NOMO-1 (cell line): ENCODE results near the gene BBC3.

Source experiments
- DNase-seq, 2 experiments: peaks; one replicate each; lab custom pipeline; 2025; ENCODE audit not compliant: unreplicated experiment in 2 of 2; lab: John Stamatoyannopoulos, UW

Gene BBC3

DNA sequence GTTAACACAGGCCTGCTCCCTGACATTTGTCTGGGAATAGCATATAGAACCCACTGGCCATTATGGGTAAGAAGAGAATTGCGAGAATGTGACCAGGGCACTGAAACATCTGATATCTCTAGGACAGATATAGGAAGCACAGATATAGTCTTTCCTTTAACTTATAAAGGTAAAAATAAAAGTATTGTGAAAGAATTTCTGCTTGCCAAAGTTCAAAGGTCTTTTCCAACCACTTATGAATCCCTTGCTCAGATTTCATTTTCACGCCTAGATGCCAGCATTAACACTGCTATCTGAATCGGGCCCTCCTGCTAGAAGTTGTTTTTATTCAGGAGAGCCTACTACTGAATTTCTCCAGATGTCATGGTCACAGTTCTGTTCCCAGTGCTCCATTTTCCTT, 27.7 kb downstream of the BBC3 start:
- no peak for DNase-seq

DNA sequence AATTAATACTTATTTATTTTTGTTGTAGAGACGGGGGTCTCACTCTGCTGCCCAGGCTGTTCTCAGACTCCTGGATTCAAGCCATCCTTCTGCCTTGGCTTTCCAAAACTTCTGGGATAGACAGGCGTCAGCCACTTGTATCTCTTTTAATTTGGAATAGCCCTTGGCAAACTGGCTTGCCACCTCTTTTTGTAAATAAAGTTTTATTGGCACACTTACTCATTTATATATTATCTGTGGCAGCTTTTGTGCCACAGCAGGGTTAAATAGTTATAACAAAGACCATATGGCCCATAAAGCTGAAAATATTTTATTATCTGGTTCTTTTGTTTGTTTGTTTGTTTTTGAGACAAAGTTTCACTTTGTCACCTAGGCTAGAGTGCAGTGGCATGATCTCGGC, 30.5 kb downstream of the BBC3 start:
- DNase-seq, result no peak

DNA sequence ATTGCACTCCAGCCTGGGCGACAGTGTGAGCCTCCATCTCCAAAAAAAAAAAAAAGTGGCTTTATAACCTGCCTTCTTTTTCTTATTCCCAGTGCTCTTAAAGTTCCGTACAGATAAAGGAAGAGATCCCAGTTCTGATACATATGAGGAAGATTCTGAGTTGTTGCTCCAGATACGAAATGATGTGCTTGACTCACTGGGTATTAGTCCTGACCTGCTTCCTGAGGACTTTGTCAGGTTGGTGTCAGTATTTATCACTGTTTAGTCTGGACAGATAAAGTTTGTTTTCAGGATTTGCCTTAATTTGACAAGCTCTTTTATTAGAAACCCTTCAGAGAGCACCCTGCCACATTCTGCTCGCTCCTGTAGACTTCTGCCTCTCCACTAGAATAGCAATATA, 33.9 kb downstream of the BBC3 start:
- no peak for DNase-seq

DNA sequence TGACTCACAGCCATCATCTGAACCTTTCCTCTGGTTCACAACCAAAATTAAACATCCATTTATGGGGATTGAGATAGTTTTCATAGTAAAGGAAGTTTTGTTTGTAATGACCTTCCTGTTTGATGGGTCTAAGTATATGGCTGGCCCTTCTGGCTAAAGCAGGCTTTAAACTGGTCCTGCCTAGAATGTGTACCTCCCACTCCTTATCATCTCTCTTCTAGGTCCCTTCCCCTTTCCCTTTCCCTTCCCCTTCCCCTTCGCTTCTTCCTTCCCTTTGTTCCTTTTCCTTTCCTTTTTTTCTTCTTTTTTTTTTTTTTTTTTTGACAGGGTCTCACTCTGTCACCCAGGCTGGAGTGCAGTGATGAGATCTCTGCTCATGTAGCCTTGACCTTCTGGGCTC, 35.6 kb downstream of the BBC3 start:
- no peak for DNase-seq

DNA sequence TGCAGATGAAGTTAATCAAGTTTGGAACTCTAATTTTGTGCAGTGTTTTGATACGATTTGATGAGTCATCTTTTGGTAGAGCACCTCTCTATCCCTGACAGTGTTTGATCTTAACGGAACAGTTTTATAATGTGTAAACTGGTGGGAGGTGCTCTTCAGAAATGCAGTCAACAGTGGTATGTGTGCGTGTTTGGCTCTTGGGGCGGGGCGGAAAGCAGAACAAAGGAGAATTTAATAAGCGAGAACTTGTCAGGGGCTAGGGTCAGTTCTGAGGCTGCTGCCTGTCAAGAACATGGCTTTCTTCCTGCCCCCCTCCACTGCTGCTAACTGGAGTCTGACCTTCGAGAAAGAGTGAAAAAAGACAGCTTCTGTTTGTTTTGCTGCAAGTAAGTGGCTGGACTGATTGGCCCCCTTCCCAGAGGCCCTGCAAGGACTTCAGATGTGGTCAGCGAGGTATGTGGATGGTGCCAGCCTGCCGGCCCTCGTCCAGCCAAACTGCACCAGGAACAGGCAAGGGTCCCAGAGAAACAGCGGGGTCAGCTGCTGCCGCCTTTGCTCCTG, 40.8 kb downstream of the BBC3 start:
- DNase-seq, result no peak

DNA sequence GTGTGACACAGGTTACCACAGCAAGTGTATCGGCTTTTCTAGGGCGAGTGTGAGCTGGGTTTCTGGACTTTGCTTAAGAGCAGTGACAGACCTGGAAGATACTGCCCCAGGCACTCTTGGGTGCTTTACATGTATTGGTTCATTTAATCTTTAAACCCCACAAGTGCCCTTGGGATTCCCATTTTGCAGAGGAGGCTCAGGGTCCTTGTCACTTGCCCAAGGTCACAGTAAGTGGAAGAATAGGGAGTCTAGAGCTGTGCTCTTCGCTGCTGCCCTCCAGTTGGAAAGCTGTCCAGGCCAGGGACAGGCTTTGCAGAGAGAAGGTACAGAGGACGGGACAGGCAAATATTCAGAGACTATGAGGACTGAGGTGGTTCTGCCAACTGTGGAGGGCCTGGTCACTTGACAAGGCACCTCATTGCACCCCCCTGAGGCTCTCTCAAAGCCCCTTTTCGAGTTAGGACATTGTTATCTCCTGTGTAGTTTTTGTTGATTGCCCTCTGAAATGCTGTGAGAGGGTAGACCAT, 42.4 kb downstream of the BBC3 start:
- no peak for DNase-seq

DNA sequence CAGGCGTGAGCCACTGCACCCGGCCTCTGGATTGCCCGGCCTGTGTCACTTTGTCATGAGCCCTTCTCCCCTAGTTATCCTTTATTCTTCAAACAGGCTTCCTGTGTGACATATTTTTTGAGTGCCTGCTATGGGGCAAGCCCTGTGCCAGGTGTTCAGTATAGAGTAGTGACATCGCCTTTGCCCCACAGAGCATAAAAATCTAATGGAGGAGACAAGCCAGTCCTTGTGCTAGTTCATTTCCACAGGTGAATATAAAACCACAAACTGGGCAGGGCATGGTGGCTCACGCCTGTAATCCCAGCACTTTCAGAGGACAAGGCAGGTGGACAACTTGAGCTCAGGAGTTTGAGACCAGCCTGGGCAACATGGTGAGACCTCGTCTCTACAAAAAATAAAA, 43.2 kb downstream of the BBC3 start:
- no peak for DNase-seq

DNA sequence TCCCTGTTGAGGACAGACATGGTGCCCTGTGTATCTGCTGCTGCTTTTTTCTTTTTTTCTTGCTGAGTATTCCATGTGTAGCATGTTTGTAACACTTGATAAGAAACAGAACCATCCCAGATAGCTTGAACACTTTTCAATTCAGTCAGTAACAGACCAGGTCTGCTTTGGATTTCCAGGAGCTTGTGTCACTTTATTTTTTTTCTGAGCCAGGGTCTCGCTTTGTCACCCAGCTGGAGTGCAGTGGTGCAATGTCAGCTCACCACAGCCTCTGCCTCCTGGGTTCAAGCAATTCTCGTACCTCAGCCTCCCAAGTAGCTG, 43.7 kb downstream of the BBC3 start:
- no peak for DNase-seq

DNA sequence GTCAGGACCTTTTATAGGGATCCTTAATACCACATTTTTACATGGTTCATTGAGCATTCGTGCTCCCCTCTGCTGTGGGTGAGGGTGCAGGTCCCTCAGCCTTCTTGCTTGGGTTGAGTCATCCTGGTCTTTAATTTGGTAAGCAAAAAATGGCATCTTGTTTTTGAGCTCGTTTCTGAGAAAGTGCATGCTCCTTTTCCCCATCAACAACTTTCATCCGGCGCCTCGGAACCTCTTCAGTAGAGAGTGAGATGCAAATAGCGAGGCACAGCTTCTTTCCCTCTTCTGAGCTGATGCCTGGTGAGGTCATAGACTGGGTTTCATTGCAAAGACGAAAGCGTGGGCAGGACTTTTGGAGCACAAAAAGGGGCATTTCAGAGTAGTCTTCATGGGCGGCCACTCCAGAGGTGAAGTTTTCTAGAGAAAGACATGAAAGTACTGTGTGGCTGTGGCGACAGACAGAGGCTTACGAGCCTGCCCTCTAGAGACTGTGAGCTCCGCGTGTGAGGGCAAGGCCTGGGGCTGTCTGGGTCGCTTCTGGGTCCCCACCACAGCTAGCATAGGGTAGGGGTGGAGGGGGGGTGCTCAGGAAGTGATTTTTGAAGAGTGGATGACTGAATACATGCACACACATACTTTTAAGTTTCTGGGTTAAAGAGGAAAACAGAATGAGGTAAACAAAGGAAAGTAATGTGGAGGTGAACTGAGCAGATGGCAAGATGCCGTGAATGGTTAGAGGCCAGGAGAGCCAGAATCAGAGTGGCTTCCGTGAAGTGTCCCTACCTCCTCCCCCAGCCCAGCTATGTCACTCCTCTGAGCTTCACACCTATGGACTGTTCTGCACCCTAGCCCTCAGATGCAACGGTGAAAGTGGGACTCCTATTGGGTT, 44.3 kb downstream of the BBC3 start:
- no peak for DNase-seq

DNA sequence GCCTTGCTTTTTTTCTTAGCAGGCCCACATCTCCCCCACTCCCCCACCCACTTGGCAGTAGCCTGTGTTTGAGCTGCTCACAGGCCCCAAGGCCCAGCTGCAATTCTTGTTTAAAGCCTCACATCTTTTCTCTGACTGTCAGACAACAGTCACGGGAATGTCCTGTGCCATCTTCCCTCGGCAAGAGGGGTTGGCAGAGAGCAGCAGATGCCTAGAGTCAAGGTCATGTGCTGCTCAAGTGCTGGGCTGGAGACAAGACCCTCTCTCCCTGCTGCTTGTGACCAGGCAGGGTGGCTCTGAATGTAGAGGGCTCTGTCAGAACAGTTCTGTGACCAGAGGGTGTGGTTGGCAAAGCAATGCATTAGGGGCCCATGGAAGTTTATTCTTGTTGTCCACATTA, 47.4 kb downstream of the BBC3 start:
- no peak for DNase-seq

DNA sequence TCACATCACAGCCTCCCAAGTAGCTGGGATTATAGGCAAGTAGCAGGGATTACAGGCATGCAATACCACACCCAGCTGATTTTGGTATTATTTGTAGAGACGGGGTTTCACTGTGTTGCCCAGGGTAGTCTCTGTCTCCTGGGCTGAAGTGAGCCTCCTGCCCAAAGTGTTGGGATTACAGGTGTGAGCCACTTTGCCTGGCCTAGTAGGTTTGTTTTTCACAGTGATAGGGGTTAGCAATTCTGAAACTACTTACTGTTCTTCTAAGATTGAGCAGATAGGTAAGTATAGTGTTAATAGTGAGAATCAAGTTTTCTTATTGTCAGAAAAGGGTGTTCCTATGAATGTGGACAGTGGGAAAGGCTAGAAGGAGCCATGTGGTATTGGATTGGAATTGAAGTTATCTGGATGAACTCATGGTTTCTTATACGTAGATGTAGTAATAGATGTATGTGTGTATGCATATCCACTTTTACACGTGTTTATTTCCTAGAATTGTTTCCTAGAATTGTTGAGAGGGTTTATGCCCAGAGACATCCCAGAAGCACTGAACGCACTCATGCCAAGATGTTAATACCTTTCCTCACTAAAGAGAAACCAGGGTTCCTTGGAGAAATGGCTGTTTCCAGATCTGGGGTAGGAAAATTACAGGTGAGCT, 51.2 kb downstream of the BBC3 start:
- DNase-seq, result no peak

DNA sequence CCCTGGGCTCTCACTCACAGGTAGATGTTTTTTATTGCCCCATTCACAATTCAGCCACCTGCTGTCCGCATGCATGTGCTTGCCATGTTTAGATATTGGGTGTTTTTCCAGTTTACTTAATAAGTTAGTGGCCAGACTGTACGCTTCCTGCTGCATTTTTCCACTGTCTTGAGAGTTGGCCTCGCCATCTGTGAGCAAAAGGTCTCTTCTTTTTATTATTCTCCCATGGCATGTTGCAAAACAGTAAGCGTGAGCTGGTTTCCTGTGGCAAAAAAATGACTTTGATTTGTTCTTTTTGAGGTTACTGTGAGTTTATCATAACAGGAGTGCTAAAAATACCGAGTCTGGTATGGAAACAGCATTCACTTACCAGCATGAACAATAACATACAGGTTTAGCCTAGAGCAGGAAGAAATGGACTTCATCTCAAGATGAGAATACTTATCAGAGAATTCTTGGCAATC, 54.3 kb downstream of the BBC3 start:
- DNase-seq, result peak; percentile 51 to 75

DNA sequence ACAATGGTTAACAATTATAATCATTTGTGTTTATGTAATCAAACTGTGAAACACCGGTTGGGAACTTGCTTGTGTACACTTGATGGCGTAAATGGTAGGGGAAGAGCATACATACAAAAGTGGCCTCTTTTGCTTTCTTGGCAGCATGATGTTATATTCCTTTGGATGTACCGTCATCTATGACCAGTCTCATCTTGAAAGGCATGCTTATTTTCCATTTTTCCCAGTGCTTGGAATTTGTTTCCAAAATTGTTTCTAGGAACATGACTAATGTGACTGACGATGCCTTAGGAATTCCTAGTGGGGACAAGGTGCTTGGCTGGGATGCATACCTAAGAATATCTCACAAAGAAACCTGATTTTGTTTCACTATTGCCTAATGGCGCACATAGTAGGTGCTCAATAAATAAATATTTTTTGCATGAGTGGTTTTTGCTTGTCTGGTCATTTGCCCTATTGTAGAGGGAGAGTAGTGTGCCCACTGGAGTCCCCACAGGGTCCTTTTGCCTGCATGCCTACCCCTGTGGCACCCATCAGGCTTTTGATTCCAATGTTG, 54.9 kb downstream of the BBC3 start:
- no peak for DNase-seq

DNA sequence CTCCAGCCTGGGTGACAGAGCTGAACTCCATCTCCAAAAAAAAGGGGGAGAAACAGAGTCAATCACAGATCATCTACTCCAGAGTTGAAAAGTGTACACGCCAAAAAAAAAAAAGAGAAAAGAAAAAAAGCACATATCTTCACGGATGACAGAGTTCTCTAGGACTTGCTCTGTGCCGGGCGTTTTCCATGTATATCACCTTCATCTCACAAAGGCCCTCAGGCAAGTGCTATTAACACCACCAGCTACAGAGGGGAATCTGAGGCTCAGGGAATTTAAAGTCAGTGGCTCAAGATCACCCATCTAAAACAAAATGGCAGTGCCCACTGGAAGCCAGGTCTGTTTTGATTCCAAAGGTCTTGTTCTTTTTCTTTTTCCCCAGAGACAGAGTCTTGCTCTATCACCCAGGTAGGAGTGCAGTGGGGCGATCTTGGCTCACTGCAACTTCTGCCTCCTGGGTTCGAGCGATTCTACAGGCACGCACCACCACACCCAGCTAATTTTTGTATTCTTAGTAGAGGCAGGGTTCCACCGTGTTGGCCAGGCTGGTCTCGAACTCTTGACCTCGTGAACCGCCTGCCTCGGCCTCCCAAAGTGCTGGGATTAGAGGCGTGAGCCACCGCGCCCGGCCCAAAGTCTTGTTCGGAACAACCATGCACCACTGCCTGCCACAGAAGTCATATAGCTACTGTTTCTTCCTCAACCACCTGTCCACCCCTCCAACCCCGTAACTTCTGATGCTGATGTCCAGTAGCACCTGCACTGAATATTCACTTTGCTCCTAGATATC, 58.1 kb downstream of the BBC3 start:
- no peak for DNase-seq
